ENCODE data around the gene ROR1. TPM values are rescaled to one million over a fixed set of nuclear protein-coding genes. Genes with fewer than 3 reads are reported as not detected.

ROR1 gene
- total and polyA plus RNA-seq, 9 of the 15 experiments (the other 6 are each of a cell fraction or from before 2014, with no cell fraction given): 0.02 TPM; not detected in 8

- no peaks in the 10 kb centered on the region for H3K4me1 ChIP-seq (replicated peaks in 1 of 2; ENCODE audit: control insufficient read depth in 2 of 2, insufficient read depth in 2 of 2, low read length in 2 of 2)
- DNase-seq (ENCODE audit: extremely low read depth in 1 of 4, low spot score in 3 of 4) (no peak), ATAC-seq (no peak), FAIRE-seq (no peak)
- no peaks in the 10 kb centered on the region for H4K20me1 ChIP-seq (replicated peaks; ENCODE audit: control insufficient read depth, insufficient read depth, low read length)
- CTCF ChIA-PET (ENCODE audit: low intra/inter-chr PET ratio): no interaction called here
- H3K36me3 ChIP-seq (ENCODE audit: control insufficient read depth, insufficient read depth, low read length): no peaks in the 10 kb centered on the region
- no TSS peak for BruUV-seq (replicated peaks)
- POLR2A ChIA-PET: interaction anchor here (0.7 kb wide), 1 partner anchor 260 kb away, joined by 3 read pairs; no protein-coding TSS in a partner anchor
- TF ChIP-seq XRCC3 (IDR thresholded peaks at IDR 0.05) (no peak), SRSF1 (IDR thresholded peaks at IDR 0.05; ENCODE audit: low read depth, low read length) (no peak), HDAC6 (IDR thresholded peaks at IDR 0.05; ENCODE audit: low read depth, low read length) (no peak), CEBPB (tag; IDR thresholded peaks at IDR 0.05) (no peak), SMAD3 (CRISPR knock-in tag; conservative IDR thresholded peaks at IDR 0.05) (no peak), BRD9 (IDR thresholded peaks at IDR 0.05; ENCODE audit: low read depth, partially characterized antibody) (no peak), ELF2 (CRISPR knock-in tag; IDR thresholded peaks at IDR 0.05) (no peak), ZNF311 (CRISPR knock-in tag; IDR thresholded peaks at IDR 0.05) (no peak), FOXP1 (CRISPR knock-in tag; IDR thresholded peaks at IDR 0.05) (no peak), FOXK1 (CRISPR knock-in tag; IDR thresholded peaks at IDR 0.05; ENCODE audit: borderline replicate concordance) (no peak), GATA2 (CRISPR knock-in tag; IDR thresholded peaks at IDR 0.05) (no peak), BRF1 (IDR thresholded peaks at IDR 0.05; ENCODE audit: borderline replicate concordance, extremely low read depth, insufficient read length) (no peak), DPF2 (IDR thresholded peaks at IDR 0.05) (no peak), GABPB2 (CRISPR knock-in tag; conservative IDR thresholded peaks at IDR 0.05) (no peak), FIP1L1 (IDR thresholded peaks at IDR 0.05; ENCODE audit: low read depth, low read length, poor library complexity, severe bottlenecking) (no peak), MXD1 (CRISPR knock-in tag; IDR thresholded peaks at IDR 0.05; ENCODE audit: borderline replicate concordance, poor library complexity, severe bottlenecking) (no peak)
- TF ChIP-seq, protein P1, sequence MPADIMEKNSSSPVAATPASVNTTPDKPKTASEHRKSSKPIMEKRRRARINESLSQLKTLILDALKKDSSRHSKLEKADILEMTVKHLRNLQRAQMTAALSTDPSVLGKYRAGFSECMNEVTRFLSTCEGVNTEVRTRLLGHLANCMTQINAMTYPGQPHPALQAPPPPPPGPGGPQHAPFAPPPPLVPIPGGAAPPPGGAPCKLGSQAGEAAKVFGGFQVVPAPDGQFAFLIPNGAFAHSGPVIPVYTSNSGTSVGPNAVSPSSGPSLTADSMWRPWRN (IDR thresholded peaks at IDR 0.05; ENCODE audit: low read depth): no peak
- TF ChIP-seq, protein P2, sequence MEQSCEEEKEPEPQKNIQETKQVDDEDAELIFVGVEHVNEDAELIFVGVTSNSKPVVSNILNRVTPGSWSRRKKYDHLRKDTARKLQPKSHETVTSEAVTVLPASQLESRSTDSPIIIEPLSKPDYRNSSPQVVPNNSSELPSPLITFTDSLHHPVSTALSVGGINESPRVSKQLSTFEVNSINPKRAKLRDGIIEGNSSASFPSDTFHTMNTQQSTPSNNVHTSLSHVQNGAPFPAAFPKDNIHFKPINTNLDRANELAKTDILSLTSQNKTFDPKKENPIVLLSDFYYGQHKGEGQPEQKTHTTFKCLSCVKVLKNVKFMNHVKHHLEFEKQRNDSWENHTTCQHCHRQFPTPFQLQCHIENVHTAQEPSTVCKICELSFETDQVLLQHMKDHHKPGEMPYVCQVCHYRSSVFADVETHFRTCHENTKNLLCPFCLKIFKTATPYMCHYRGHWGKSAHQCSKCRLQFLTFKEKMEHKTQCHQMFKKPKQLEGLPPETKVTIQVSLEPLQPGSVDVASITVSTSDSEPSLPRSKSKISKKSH (CRISPR knock-in tag; IDR thresholded peaks at IDR 0.05): no peak
- TF ChIP-seq, protein P3, sequence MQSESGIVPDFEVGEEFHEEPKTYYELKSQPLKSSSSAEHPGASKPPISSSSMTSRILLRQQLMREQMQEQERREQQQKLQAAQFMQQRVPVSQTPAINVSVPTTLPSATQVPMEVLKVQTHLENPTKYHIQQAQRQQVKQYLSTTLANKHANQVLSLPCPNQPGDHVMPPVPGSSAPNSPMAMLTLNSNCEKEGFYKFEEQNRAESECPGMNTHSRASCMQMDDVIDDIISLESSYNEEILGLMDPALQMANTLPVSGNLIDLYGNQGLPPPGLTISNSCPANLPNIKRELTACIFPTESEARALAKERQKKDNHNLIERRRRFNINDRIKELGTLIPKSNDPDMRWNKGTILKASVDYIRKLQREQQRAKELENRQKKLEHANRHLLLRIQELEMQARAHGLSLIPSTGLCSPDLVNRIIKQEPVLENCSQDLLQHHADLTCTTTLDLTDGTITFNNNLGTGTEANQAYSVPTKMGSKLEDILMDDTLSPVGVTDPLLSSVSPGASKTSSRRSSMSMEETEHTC (IDR thresholded peaks at IDR 0.05): no peak
- H3K4me2 ChIP-seq (ENCODE audit: insufficient read depth, low read length): no peak overlapping the region
- WGBS (ENCODE audit: insufficient coverage, low coverage, missing lambda C conversion rate): 0% methylated on average over 2 of the region's 2 CpGs
- H2AFZ ChIP-seq (ENCODE audit: low read depth, low read length): no peak overlapping the region
- no peak overlapping the region for H3K27ac ChIP-seq (ENCODE audit: extremely low read depth, low read depth, low read length)
- intact Hi-C loops (cut with micrococcal nuclease): no loop called here
- in situ Hi-C loops (cut with MboI): no loop called here
- no peaks in the 10 kb centered on the region for H3K9me1 ChIP-seq (ENCODE audit: control insufficient read depth, insufficient read depth, low read length)
- H3K4me3 ChIP-seq: no peak overlapping the region
- no peak overlapping the region for H3K9ac ChIP-seq (ENCODE audit: insufficient read depth in 1 of 2, low read depth in 2 of 2, low read length in 2 of 2)
- no peaks in the 10 kb centered on the region for H3K27me3 ChIP-seq (ENCODE audit: control insufficient read depth in 2 of 2, insufficient read depth in 2 of 2, low read length in 2 of 2)
- no peaks in the 10 kb centered on the region for H3K9me3 ChIP-seq (replicated peaks; ENCODE audit: control insufficient read depth, insufficient read depth, low read depth, low read length)
- H3K79me2 ChIP-seq (ENCODE audit: control insufficient read depth, insufficient read depth, low read length): no peaks in the 10 kb centered on the region
Observed at GRCh38 chr1:64167176-64167575, 393.4 kb downstream of the ROR1 start.
